Mesendoderm (in vitro differentiated cells): ENCODE measurements around the gene ETV3L.
A peak's percentile ranks its signal among the peaks of the same experiment; 100 is the strongest.

Experiments
- DNase-seq: peaks from one replicate; pipeline ENCODE4 v3.0.0; 2013
- H2AK5ac ChIP-seq: 2 replicates; pipeline ENCODE4 v1.6.1; 2013; ENCODE audit warnings: low read length, inconsistent platforms
- H2BK120ac ChIP-seq: 2 replicates; pipeline ENCODE4 v1.6.1; 2013; ENCODE audit warnings: low read depth, mild to moderate bottlenecking, low read length, moderate library complexity, mixed read lengths
- H2BK15ac ChIP-seq: replicated peaks from 2 replicates; pipeline ENCODE4 v1.6.1; 2013; ENCODE audit warnings: low read depth, mild to moderate bottlenecking, moderate library complexity
- H2BK5ac ChIP-seq: 2 replicates; pipeline ENCODE4 v1.6.1; 2013; ENCODE audit warnings: low read length, inconsistent platforms
- H3K18ac ChIP-seq: 2 replicates; pipeline ENCODE4 v1.6.1; 2013; ENCODE audit warnings: mild to moderate bottlenecking, low read length, mixed read lengths
- H3K23ac ChIP-seq: one replicate; pipeline ENCODE4 v1.6.1; 2013; ENCODE audit warnings: low read length
- H3K27ac ChIP-seq: 2 replicates; pipeline ENCODE4 v1.5.1; 2013; ENCODE audit warnings: low read depth, mild to moderate bottlenecking, inconsistent platforms, low read length, moderate library complexity
- H3K27me3 ChIP-seq: 2 replicates; pipeline ENCODE4 v1.6.1; 2013; ENCODE audit warnings: low read length, control low read depth, mild to moderate bottlenecking, inconsistent platforms; ENCODE audit not compliant: insufficient read depth, poor library complexity
- H3K36me3 ChIP-seq: 2 replicates; pipeline ENCODE4 v1.6.1; 2013; ENCODE audit warnings: low read length, inconsistent platforms; ENCODE audit not compliant: control insufficient read depth, insufficient read depth
- H3K4ac ChIP-seq: one replicate; pipeline ENCODE4 v1.6.1; 2013; ENCODE audit warnings: low read depth, mild to moderate bottlenecking, low read length, moderate library complexity
- H3K4me1 ChIP-seq: 2 replicates; pipeline ENCODE4 v1.6.1; 2013; ENCODE audit warnings: low read depth, low read length, inconsistent platforms; ENCODE audit not compliant: control insufficient read depth
- H3K4me2 ChIP-seq: 2 replicates; pipeline ENCODE4 v1.6.1; 2013; ENCODE audit warnings: low read length
- H3K4me3 ChIP-seq: 2 replicates; pipeline ENCODE4 v1.5.1; 2013; ENCODE audit warnings: mild to moderate bottlenecking, low read length
- H3K56ac ChIP-seq: one replicate; pipeline ENCODE4 v1.6.1; 2013; ENCODE audit warnings: low read length
- H3K79me1 ChIP-seq: 2 replicates; pipeline ENCODE4 v1.6.1; 2013; ENCODE audit warnings: low read length, inconsistent platforms
- H3K79me2 ChIP-seq: 2 replicates; pipeline ENCODE4 v1.6.1; 2013; ENCODE audit warnings: mild to moderate bottlenecking, low read length; ENCODE audit not compliant: control insufficient read depth, insufficient read depth
- H3K9ac ChIP-seq: 2 replicates; pipeline ENCODE4 v1.6.1; 2013; ENCODE audit warnings: low read length, inconsistent platforms
- H4K5ac ChIP-seq: one replicate; pipeline ENCODE4 v1.6.1; 2013; ENCODE audit warnings: low read length
- H4K8ac ChIP-seq: one replicate; pipeline ENCODE4 v1.6.1; 2013; ENCODE audit warnings: low read depth, mild to moderate bottlenecking, control low read depth, low read length, moderate library complexity
- WGBS: extraction: QIAGEN DNeasy Blood & Tissue Kit; methylation state at CpG from one replicate; pipeline ENCODE4 v1.1.7; 2013; ENCODE audit warnings: low lambda C conversion rate, missing lambda C conversion rate; ENCODE audit not compliant: insufficient coverage; ENCODE audit errors: extremely low coverage; 5-methylcytosine and 5-hydroxymethylcytosine counted together

ETV3L gene

DNA sequence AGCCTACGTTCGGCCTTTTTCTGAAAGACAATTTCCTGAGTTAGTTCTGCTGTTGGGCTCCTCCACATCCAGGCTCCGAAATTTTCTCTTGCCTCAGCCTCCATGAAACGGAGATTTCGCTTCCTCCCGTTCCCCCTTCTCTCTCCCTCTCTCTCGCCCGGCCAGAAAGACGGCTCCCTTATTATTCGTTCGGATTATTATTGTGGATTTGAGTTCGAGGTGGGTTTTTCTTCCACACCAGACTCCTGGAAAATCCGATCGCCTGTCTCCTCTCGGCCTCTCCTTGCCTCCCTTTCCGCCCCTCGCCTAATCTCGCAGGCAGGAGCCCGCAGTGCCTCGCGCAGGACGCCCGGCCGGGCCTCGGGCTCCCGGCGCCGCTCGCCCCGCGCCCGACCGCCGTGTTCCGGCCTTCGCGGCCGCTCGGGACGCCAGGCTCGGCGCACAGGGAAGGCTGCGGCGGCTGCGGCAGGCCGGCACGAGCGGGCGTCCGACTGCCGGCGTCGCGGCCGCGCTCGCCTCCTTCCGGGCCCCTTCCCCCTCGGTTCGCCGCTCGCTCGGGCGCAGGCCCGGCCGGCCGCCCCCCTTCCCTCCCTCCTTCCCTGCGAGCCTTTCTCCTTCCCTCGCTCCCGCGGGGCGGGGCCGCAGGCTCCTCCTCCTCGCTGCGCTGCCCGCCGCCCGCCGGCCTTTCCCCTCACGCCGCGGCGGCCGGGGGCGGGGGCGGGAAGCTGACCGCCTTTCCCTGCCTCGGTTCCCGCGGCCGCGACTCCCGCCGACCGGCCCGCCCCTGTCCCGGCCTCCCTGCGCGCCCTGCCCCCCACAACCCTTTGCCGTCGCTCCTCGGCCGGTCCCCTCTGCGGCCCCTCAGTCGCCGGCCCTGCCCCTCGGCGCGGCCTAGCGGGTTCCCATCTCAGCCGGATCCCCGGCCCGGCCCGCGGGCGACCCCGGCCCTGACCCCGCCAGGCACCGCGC is 54.1 kb downstream of the ETV3L start, which contains the start of gene ARHGEF11:
ARHGEF11 (minus strand) TSS at position 493 of the 969 bp plus-strand sequence. CDS start 1,412 bp downstream, outside the sequence.
- peak within 1 kb of the TSS; percentile 99 for H3K18ac ChIP-seq
- peaks cover 32% of the 10 kb centered on the region for H3K79me2 ChIP-seq
- H4K8ac ChIP-seq, result no peak within 1 kb of the TSS
- peak within 1 kb of the TSS; percentile 84 for H3K23ac ChIP-seq
- H3K9ac ChIP-seq, result peak within 1 kb of the TSS; percentile 93
- H3K4me1 ChIP-seq, result peaks cover 19% of the 10 kb centered on the region
- DNase-seq, result peak; percentile 92
- H2BK15ac ChIP-seq, result no peak within 1 kb of the TSS
- peak within 1 kb of the TSS; percentile 85 for H3K56ac ChIP-seq
- H3K27ac ChIP-seq, result peak within 1 kb of the TSS; percentile 94
- H3K79me1 ChIP-seq, result peaks cover 17% of the 10 kb centered on the region
- H2AK5ac ChIP-seq, result no peak within 1 kb of the TSS
- no peaks in the 10 kb centered on the region for H3K36me3 ChIP-seq
- H3K27me3 ChIP-seq, result no peaks in the 10 kb centered on the region
- H2BK5ac ChIP-seq, result peak within 1 kb of the TSS; percentile 79
- peak within 1 kb of the TSS; percentile 86 for H3K4ac ChIP-seq
- H3K4me3 ChIP-seq, result peak within 1 kb of the TSS; percentile 66
- WGBS, result no CpG with 5 or more reads among the region's 120 CpGs
- no peak within 1 kb of the TSS for H2BK120ac ChIP-seq
- no peak within 1 kb of the TSS for H4K5ac ChIP-seq
- H3K4me2 ChIP-seq, result peak within 1 kb of the TSS; percentile 51

DNA sequence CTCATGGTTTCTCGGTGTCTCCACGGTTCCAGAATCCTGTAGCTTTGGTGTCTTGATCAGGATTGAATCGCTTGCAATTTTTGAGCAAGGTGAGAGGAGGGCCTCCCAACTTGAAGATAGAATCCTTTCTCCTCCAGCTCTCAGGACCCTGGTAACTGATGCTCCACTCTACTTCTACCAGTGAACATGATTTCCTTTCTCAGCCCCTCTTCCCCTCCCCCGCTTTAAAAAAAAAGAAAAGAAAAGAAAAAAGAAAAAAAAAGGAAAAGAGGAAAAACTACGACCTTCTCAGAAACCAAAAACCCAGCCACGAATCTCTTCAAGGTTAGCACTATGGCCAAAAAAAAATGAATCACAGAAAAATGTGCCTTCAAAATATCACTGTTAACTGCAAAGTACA is 55.3 kb downstream of the ETV3L start:
- Histone ChIP-seq H4K5ac (no peak overlapping the region), H3K18ac (no peak overlapping the region), H3K27me3 (no peaks in the 10 kb centered on the region), H2BK5ac (no peak overlapping the region), H3K23ac (no peak overlapping the region), H3K27ac (no peak overlapping the region), H3K9ac (peak overlapping the region; percentile 62), H3K4ac (no peak overlapping the region), H3K36me3 (no peaks in the 10 kb centered on the region), H3K56ac (peak overlapping the region; percentile 43), H2BK15ac (no peak overlapping the region), H3K79me2 (peaks cover 36% of the 10 kb centered on the region), H3K4me1 (peaks cover 19% of the 10 kb centered on the region), H4K8ac (no peak overlapping the region), H2AK5ac (no peak overlapping the region), H3K4me2 (peak overlapping the region; percentile 32), H2BK120ac (no peak overlapping the region), H3K79me1 (peaks cover 20% of the 10 kb centered on the region), H3K4me3 (no peak overlapping the region)
- WGBS, result no CpG with 5 or more reads among the region's 6 CpGs
- DNase-seq, result no peak

DNA sequence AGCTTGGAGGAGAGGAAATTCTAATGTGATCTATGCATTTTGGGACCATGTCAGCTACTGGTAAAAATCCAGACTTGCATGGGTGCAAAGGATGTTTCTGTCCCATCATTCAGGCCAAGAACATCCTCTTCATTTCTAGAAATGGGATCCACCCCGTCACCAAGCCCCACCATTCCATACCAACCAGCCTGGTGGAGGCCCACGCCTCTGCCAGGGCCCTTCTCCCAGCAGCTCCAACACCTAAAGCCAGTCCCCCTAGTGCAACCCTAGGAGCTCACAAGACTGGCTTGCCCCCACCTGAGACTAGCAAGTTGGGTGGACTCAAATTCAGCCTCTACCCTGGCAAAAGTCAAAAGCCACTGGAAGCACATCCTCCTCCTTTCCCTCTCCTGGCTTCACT is 55.9 kb downstream of the ETV3L start:
- peak overlapping the region; percentile 43 for H3K56ac ChIP-seq
- no peak overlapping the region for H2BK120ac ChIP-seq
- peaks cover 40% of the 10 kb centered on the region for H3K79me2 ChIP-seq
- no peaks in the 10 kb centered on the region for H3K27me3 ChIP-seq
- no peak overlapping the region for H3K4ac ChIP-seq
- no peaks in the 10 kb centered on the region for H3K36me3 ChIP-seq
- peak overlapping the region; percentile 62 for H3K9ac ChIP-seq
- no peak for DNase-seq
- H2BK15ac ChIP-seq, result no peak overlapping the region
- peak overlapping the region; percentile 24 for H3K4me2 ChIP-seq
- no peak overlapping the region for H4K5ac ChIP-seq
- no CpG with 5 or more reads among the region's 2 CpGs for WGBS
- H3K4me3 ChIP-seq, result no peak overlapping the region
- H3K79me1 ChIP-seq, result peaks cover 25% of the 10 kb centered on the region
- peaks cover 19% of the 10 kb centered on the region for H3K4me1 ChIP-seq
- H3K27ac ChIP-seq, result no peak overlapping the region
- no peak overlapping the region for H2BK5ac ChIP-seq
- no peak overlapping the region for H4K8ac ChIP-seq
- no peak overlapping the region for H3K18ac ChIP-seq
- H2AK5ac ChIP-seq, result no peak overlapping the region
- H3K23ac ChIP-seq, result peak overlapping the region; percentile 84

DNA sequence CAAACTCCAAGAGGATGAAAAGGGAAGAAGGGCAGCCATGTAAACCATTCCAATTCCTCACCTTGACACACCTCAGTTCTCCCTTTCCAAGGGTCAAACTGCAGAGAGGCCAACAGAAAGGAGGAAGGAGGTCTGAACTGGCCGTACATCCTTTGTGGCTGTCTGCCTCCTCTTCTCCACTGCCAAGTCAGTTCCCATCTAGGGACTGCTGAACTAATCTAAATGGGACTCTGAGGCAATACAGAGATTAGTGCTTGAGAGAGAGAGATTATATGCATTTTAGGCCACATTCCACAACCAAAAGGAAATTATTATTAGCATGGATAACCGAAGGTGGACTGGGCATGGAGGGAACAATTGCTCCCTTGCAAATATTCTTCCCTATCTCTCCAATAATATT is 56.8 kb downstream of the ETV3L start:
- H2BK120ac ChIP-seq, result no peak overlapping the region
- no peak overlapping the region for H3K4me2 ChIP-seq
- H4K5ac ChIP-seq, result no peak overlapping the region
- H4K8ac ChIP-seq, result no peak overlapping the region
- peaks cover 42% of the 10 kb centered on the region for H3K79me2 ChIP-seq
- no peak overlapping the region for H2BK5ac ChIP-seq
- peak overlapping the region; percentile 27 for H3K56ac ChIP-seq
- H3K4ac ChIP-seq, result no peak overlapping the region
- no peak overlapping the region for H3K18ac ChIP-seq
- no peaks in the 10 kb centered on the region for H3K27me3 ChIP-seq
- no peaks in the 10 kb centered on the region for H3K36me3 ChIP-seq
- H3K23ac ChIP-seq, result no peak overlapping the region
- no peak overlapping the region for H2AK5ac ChIP-seq
- peak overlapping the region; percentile 62 for H3K9ac ChIP-seq
- no peak overlapping the region for H2BK15ac ChIP-seq
- no peak overlapping the region for H3K4me3 ChIP-seq
- DNase-seq, result no peak
- peaks cover 27% of the 10 kb centered on the region for H3K79me1 ChIP-seq
- no peak overlapping the region for H3K27ac ChIP-seq
- peaks cover 19% of the 10 kb centered on the region for H3K4me1 ChIP-seq
- WGBS, result no CpG with 5 or more reads among the region's 2 CpGs
